ENCODE measurements around the gene TCP1. TPM values are rescaled to one million over a fixed set of nuclear protein-coding genes. Genes with fewer than 3 reads are reported as not detected.

The TCP1 gene
- total and polyA plus RNA-seq, 2 donors, result 137 to 147 TPM

- DNase-seq (ENCODE audit: extremely low spot score), result no peak
- Histone ChIP-seq H3K4me1 (ENCODE audit: insufficient read depth) (no peaks in the 10 kb centered on the region), H3K36me3 (ENCODE audit: insufficient read depth) (peaks cover 5% of the 10 kb centered on the region), H3K4me3 (ENCODE audit: low read depth, low read length) (no peak overlapping the region), H3K27ac (ENCODE audit: low read depth) (no peak overlapping the region)
- 80% methylated on average over 7 of the region's 7 CpGs for WGBS
Observed at GRCh38 chr6:159777240-159777904, 12.0 kb downstream of the TCP1 start.

- H3K4me1 ChIP-seq (ENCODE audit: insufficient read depth), result no peaks in the 10 kb centered on the region
- H3K36me3 ChIP-seq (ENCODE audit: insufficient read depth), result no peaks in the 10 kb centered on the region
- H3K27ac ChIP-seq (ENCODE audit: low read depth), result no peak overlapping the region
- WGBS, result 0% methylated on average over 1 of the region's 1 CpG
- H3K4me3 ChIP-seq (ENCODE audit: low read depth, low read length), result no peak overlapping the region
- DNase-seq (ENCODE audit: extremely low spot score), result no peak
Observed at GRCh38 chr6:159772196-159772595, 17.2 kb downstream of the TCP1 start.

- no peak for DNase-seq (ENCODE audit: extremely low spot score)
- Histone ChIP-seq H3K4me3 (ENCODE audit: low read depth, low read length) (no peak overlapping the region), H3K36me3 (ENCODE audit: insufficient read depth) (no peaks in the 10 kb centered on the region), H3K27ac (ENCODE audit: low read depth) (no peak overlapping the region), H3K4me1 (ENCODE audit: insufficient read depth) (no peaks in the 10 kb centered on the region)
Observed at GRCh38 chr6:159769470-159769869, 19.9 kb downstream of the TCP1 start.

GRCh38 chr6:159766906-159767305 is 22.5 kb downstream of the TCP1 start:
- H3K4me1 ChIP-seq (ENCODE audit: insufficient read depth), result no peaks in the 10 kb centered on the region
- H3K36me3 ChIP-seq (ENCODE audit: insufficient read depth), result no peaks in the 10 kb centered on the region
- H3K4me3 ChIP-seq (ENCODE audit: low read depth, low read length), result no peak overlapping the region
- no peak for DNase-seq (ENCODE audit: extremely low spot score)
- no peak overlapping the region for H3K27ac ChIP-seq (ENCODE audit: low read depth)

GRCh38 chr6:159762681-159763293 is 26.6 kb downstream of the TCP1 start:
- 14% methylated on average over 16 of the region's 16 CpGs for WGBS
- Histone ChIP-seq H3K36me3 (ENCODE audit: insufficient read depth) (no peaks in the 10 kb centered on the region), H3K4me3 (ENCODE audit: low read depth, low read length) (peak overlapping the region; percentile 74), H3K27ac (ENCODE audit: low read depth) (peak overlapping the region; percentile 65), H3K4me1 (ENCODE audit: insufficient read depth) (no peaks in the 10 kb centered on the region)
- no peak for DNase-seq (ENCODE audit: extremely low spot score)

- no peaks in the 10 kb centered on the region for H3K36me3 ChIP-seq (ENCODE audit: insufficient read depth)
- peak within 1 kb of the TSS; percentile 97 for H3K27ac ChIP-seq (ENCODE audit: low read depth)
- DNase-seq (ENCODE audit: extremely low spot score), result peak; percentile 92
- peak within 1 kb of the TSS; percentile 74 for H3K4me3 ChIP-seq (ENCODE audit: low read depth, low read length)
- no peaks in the 10 kb centered on the region for H3K4me1 ChIP-seq (ENCODE audit: insufficient read depth)
- under 1% methylated on average over 76 of the region's 76 CpGs for WGBS
Observed at GRCh38 chr6:159761873-159762680, 27.3 kb downstream of the TCP1 start, which contains the start of gene ACAT2. Gene ACAT2 (plus strand): TSS chr6:159762045. CDS start chr6:159762088, 43 bp downstream.

- H3K4me1 ChIP-seq (ENCODE audit: insufficient read depth), result no peaks in the 10 kb centered on the region
- peak overlapping the region; percentile 74 for H3K4me3 ChIP-seq (ENCODE audit: low read depth, low read length)
- peak overlapping the region; percentile 91 for H3K27ac ChIP-seq (ENCODE audit: low read depth)
- no peaks in the 10 kb centered on the region for H3K36me3 ChIP-seq (ENCODE audit: insufficient read depth)
- DNase-seq (ENCODE audit: extremely low spot score), result peak; percentile 2
- 7% methylated on average over 45 of the region's 45 CpGs for WGBS
Observed at GRCh38 chr6:159761129-159761872, 28.1 kb downstream of the TCP1 start.

- Histone ChIP-seq H3K27ac (ENCODE audit: low read depth) (no peak overlapping the region), H3K4me3 (ENCODE audit: low read depth, low read length) (no peak overlapping the region), H3K36me3 (ENCODE audit: insufficient read depth) (no peaks in the 10 kb centered on the region), H3K4me1 (ENCODE audit: insufficient read depth) (no peaks in the 10 kb centered on the region)
- no peak for DNase-seq (ENCODE audit: extremely low spot score)
- WGBS, result 52% methylated on average over 3 of the region's 3 CpGs
Observed at GRCh38 chr6:159760602-159761057, 28.8 kb downstream of the TCP1 start.

GRCh38 chr6:159759645-159760044 is 29.8 kb downstream of the TCP1 start:
- H3K4me1 ChIP-seq (ENCODE audit: insufficient read depth), result no peaks in the 10 kb centered on the region
- no peak overlapping the region for H3K4me3 ChIP-seq (ENCODE audit: low read depth, low read length)
- WGBS, result 43% methylated on average over 1 of the region's 2 CpGs
- no peak overlapping the region for H3K27ac ChIP-seq (ENCODE audit: low read depth)
- no peaks in the 10 kb centered on the region for H3K36me3 ChIP-seq (ENCODE audit: insufficient read depth)
- DNase-seq (ENCODE audit: extremely low spot score), result no peak

- 92% methylated on average over 7 of the region's 7 CpGs for WGBS
- Histone ChIP-seq H3K4me3 (ENCODE audit: low read depth, low read length) (no peak overlapping the region), H3K4me1 (ENCODE audit: insufficient read depth) (no peaks in the 10 kb centered on the region), H3K27ac (ENCODE audit: low read depth) (no peak overlapping the region), H3K36me3 (ENCODE audit: insufficient read depth) (no peaks in the 10 kb centered on the region)
- no peak for DNase-seq (ENCODE audit: extremely low spot score)
Observed at GRCh38 chr6:159758031-159759001, 31.1 kb downstream of the TCP1 start.

- Histone ChIP-seq H3K4me3 (ENCODE audit: low read depth, low read length) (no peak overlapping the region), H3K36me3 (ENCODE audit: insufficient read depth) (peaks cover 3% of the 10 kb centered on the region), H3K27ac (ENCODE audit: low read depth) (no peak overlapping the region), H3K4me1 (ENCODE audit: insufficient read depth) (no peaks in the 10 kb centered on the region)
- 90% methylated on average over 4 of the region's 4 CpGs for WGBS
- no peak for DNase-seq (ENCODE audit: extremely low spot score)
Observed at GRCh38 chr6:159756508-159756907, 32.9 kb downstream of the TCP1 start.

GRCh38 chr6:159754959-159755914 is 34.2 kb downstream of the TCP1 start:
- 75% methylated on average over 15 of the region's 15 CpGs for WGBS
- H3K4me3 ChIP-seq (ENCODE audit: low read depth, low read length), result no peak overlapping the region
- H3K36me3 ChIP-seq (ENCODE audit: insufficient read depth), result peaks cover 5% of the 10 kb centered on the region
- no peak for DNase-seq (ENCODE audit: extremely low spot score)
- no peaks in the 10 kb centered on the region for H3K4me1 ChIP-seq (ENCODE audit: insufficient read depth)
- H3K27ac ChIP-seq (ENCODE audit: low read depth), result no peak overlapping the region

Measured in urinary bladder (tissue), 4 donors.